ENCODE measurements around the gene ACLY.

Gene ACLY

GRCh38 chr17:41966463-41967140 lies 47.9 kb upstream of the ACLY start, which contains the start of gene CNP:
Gene CNP, plus strand, starts transcription at chr17:41966795. Its CDS starts 90 bp downstream, at chr17:41966885.
- H3K27ac ChIP-seq (ENCODE audit: low read depth, low read length, poor library complexity, severe bottlenecking) = peak within 1 kb of the TSS; percentile 17
- no peak within 1 kb of the TSS for H2AFZ ChIP-seq (ENCODE audit: low read length)
- H3K27me3 ChIP-seq (ENCODE audit: insufficient read depth, low read length) = no peaks in the 10 kb centered on the region; the same call in 1 of the 2 replicates
- H3K4me2 ChIP-seq (ENCODE audit: low read length) = peak within 1 kb of the TSS; percentile 94
- peaks cover 27% of the 10 kb centered on the region for H3K36me3 ChIP-seq (ENCODE audit: insufficient read depth, low read length)
- peaks cover 28% of the 10 kb centered on the region for H3K4me1 ChIP-seq (ENCODE audit: insufficient read depth, low read length, severe bottlenecking)
- peak within 1 kb of the TSS; percentile 77 for H3K4me3 ChIP-seq (ENCODE audit: low read depth, low read length, poor library complexity, severe bottlenecking)
- TF ChIP-seq EZH2 (IDR thresholded peaks at IDR 0.05; ENCODE audit: borderline replicate concordance, low read length) (no peak), CTCF (IDR thresholded peaks at IDR 0.05; ENCODE audit: low read length) (no peak)
- H4K20me1 ChIP-seq (ENCODE audit: insufficient read depth, low read length) = no peaks in the 10 kb centered on the region
- H3K9me3 ChIP-seq (ENCODE audit: low read length) = no peaks in the 10 kb centered on the region
- H3K79me2 ChIP-seq (ENCODE audit: insufficient read depth, low read length) = no peaks in the 10 kb centered on the region
- no peaks in the 10 kb centered on the region for H3K9me2 ChIP-seq (ENCODE audit: low read depth, low read length)
- H3K9ac ChIP-seq (ENCODE audit: low read length) = peak within 1 kb of the TSS; percentile 87
- peaks cover 4% of the 10 kb centered on the region; the same call in 1 of the 2 replicates for H3F3A ChIP-seq (ENCODE audit: insufficient read depth, low read length)

GRCh38 chr17:41965694-41966462 lies 47.1 kb upstream of the ACLY start:
- no peaks in the 10 kb centered on the region for H3K9me3 ChIP-seq (ENCODE audit: low read length)
- H3K4me1 ChIP-seq (ENCODE audit: insufficient read depth, low read length, severe bottlenecking) = peaks cover 26% of the 10 kb centered on the region
- TF ChIP-seq EZH2 (IDR thresholded peaks at IDR 0.05; ENCODE audit: borderline replicate concordance, low read length) (no peak), CTCF (IDR thresholded peaks at IDR 0.05; ENCODE audit: low read length) (no peak)
- H3K9me2 ChIP-seq (ENCODE audit: low read depth, low read length) = no peaks in the 10 kb centered on the region
- no peaks in the 10 kb centered on the region for H4K20me1 ChIP-seq (ENCODE audit: insufficient read depth, low read length)
- peaks cover 4% of the 10 kb centered on the region; the same call in 1 of the 2 replicates for H3F3A ChIP-seq (ENCODE audit: insufficient read depth, low read length)
- no peak overlapping the region for H2AFZ ChIP-seq (ENCODE audit: low read length)
- H3K27me3 ChIP-seq (ENCODE audit: insufficient read depth, low read length) = no peaks in the 10 kb centered on the region; the same call in 1 of the 2 replicates
- peak overlapping the region; percentile 77 for H3K4me3 ChIP-seq (ENCODE audit: low read depth, low read length, poor library complexity, severe bottlenecking)
- H3K79me2 ChIP-seq (ENCODE audit: insufficient read depth, low read length) = no peaks in the 10 kb centered on the region
- H3K27ac ChIP-seq (ENCODE audit: low read depth, low read length, poor library complexity, severe bottlenecking) = no peak overlapping the region
- peak overlapping the region; percentile 94 for H3K4me2 ChIP-seq (ENCODE audit: low read length)
- H3K9ac ChIP-seq (ENCODE audit: low read length) = peak overlapping the region; percentile 87
- peaks cover 20% of the 10 kb centered on the region for H3K36me3 ChIP-seq (ENCODE audit: insufficient read depth, low read length)

DNA sequence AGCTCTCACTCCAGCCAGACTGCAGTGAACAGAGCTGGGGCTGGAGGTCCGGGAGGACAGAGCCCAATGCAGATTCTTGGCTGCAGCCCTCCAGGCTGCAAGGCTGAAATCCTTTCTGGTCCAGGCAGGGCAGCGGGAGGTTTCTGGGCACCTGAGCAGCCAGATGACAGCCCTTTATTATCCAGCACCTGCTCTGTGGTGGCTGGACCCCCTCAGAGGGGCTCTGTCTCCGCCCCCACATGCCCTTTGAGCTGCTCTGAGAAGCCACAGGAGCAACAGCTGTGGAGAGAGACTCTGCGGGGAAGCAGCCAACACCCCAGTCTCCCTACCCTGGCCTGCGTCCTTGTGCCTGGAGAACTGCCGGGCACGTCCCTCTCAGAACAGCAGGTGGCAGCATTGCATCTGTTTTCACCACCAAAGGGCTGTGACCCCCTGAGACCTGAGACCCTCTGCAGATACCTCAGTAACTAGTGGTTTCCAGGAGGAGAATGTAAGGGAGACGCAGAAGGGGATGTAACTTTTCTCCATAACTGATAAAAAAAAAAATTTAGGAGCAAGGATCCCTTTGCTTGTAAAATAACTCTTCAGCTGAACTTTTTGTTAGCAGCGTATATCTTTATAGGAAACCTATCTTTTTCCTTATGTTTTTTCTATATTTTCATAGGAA lies 44.1 kb upstream of the ACLY start:
- H3K36me3 ChIP-seq (ENCODE audit: insufficient read depth, low read length) = peaks cover under 1% of the 10 kb centered on the region; the same call in 1 of the 2 replicates
- H3K79me2 ChIP-seq (ENCODE audit: insufficient read depth, low read length) = no peaks in the 10 kb centered on the region
- no peak overlapping the region for H3K4me3 ChIP-seq (ENCODE audit: low read depth, low read length, poor library complexity, severe bottlenecking)
- no peak overlapping the region for H3K9ac ChIP-seq (ENCODE audit: low read length)
- TF ChIP-seq CTCF (IDR thresholded peaks at IDR 0.05; ENCODE audit: low read length) (peak; percentile 96), EZH2 (IDR thresholded peaks at IDR 0.05; ENCODE audit: borderline replicate concordance, low read length) (no peak)
- H3F3A ChIP-seq (ENCODE audit: insufficient read depth, low read length) = peaks cover 4% of the 10 kb centered on the region; the same call in 1 of the 2 replicates
- no peaks in the 10 kb centered on the region; the same call in 1 of the 2 replicates for H3K27me3 ChIP-seq (ENCODE audit: insufficient read depth, low read length)
- no peak overlapping the region for H3K27ac ChIP-seq (ENCODE audit: low read depth, low read length, poor library complexity, severe bottlenecking)
- H3K4me2 ChIP-seq (ENCODE audit: low read length) = no peak overlapping the region
- no peaks in the 10 kb centered on the region for H3K9me3 ChIP-seq (ENCODE audit: low read length)
- H4K20me1 ChIP-seq (ENCODE audit: insufficient read depth, low read length) = no peaks in the 10 kb centered on the region
- H3K4me1 ChIP-seq (ENCODE audit: insufficient read depth, low read length, severe bottlenecking) = peaks cover 20% of the 10 kb centered on the region
- H2AFZ ChIP-seq (ENCODE audit: low read length) = no peak overlapping the region
- H3K9me2 ChIP-seq (ENCODE audit: low read depth, low read length) = no peaks in the 10 kb centered on the region

Data from OCI-LY1 (cell line).